CD4-positive, alpha-beta T cell (primary cell): ENCODE measurements around the gene LYPD1. TPM values are rescaled to one million over a fixed set of nuclear protein-coding genes. Genes with fewer than 3 reads are reported as not detected.

Experiments
- ATAC-seq: fragments of 200-7000 bp; cut with Tn5 transposase; one replicate; pipeline ENCODE4 v1.10.0; 2022; ENCODE audit warnings: mild to moderate bottlenecking; ENCODE audit not compliant: poor library complexity
- CTCF ChIA-PET: fragments of 350-600 bp; sonication (Branson Sonifier 250); formaldehyde crosslinking; loops from one replicate; lab custom pipeline; 2021; ENCODE audit warnings: antibody characterized with exemption, inconsistent platforms; lab: Charles Lee
- POLR2A ChIA-PET: fragments of 350-600 bp; sonication (Branson Sonifier 250); formaldehyde crosslinking; loops from one replicate; lab custom pipeline; 2021; ENCODE audit warnings: antibody characterized with exemption, inconsistent platforms; lab: Charles Lee
- DNase-seq, 14 experiments: peaks; one replicate each; pipeline ENCODE4 v3.0.0-alpha.2; 2013 to 2020; ENCODE audit warnings: mixed read lengths in 2 of 14
- H3K27ac ChIP-seq, 2 donors: one replicate each; pipeline versions ENCODE4 v1.5.1 to v1.7.0; 2013; ENCODE audit warnings: low read length in 2 of 2, low read depth in 1 of 2, mild to moderate bottlenecking in 1 of 2
- H3K27me3 ChIP-seq, 2 experiments: 1 replicate in 1 of 2; 2 replicates in 1 of 2; pipeline versions ENCODE4 v1.6.1 to v1.7.0; 2013; ENCODE audit warnings: low read length in 2 of 2, control low read depth in 1 of 2, mild to moderate bottlenecking in 1 of 2, moderate library complexity in 1 of 2; ENCODE audit not compliant: insufficient read depth in 2 of 2, control insufficient read depth in 1 of 2
- H3K36me3 ChIP-seq: one replicate; pipeline ENCODE4 v1.6.1; 2013; ENCODE audit warnings: low read length, control low read depth; ENCODE audit not compliant: insufficient read depth
- H3K4me1 ChIP-seq: one replicate; pipeline ENCODE4 v1.6.1; 2013; ENCODE audit warnings: low read length, control low read depth; ENCODE audit not compliant: insufficient read depth
- H3K4me3 ChIP-seq: one replicate; pipeline ENCODE4 v1.5.1; 2013; ENCODE audit warnings: mild to moderate bottlenecking, low read length, moderate library complexity
- H3K9me3 ChIP-seq, 2 experiments: 1 replicate in 1 of 2; 2 replicates in 1 of 2; pipeline versions ENCODE4 v1.6.1 to v1.7.0; 2013; ENCODE audit warnings: low read length in 2 of 2, mild to moderate bottlenecking in 2 of 2, control low read depth in 1 of 2, moderate library complexity in 1 of 2; ENCODE audit not compliant: control insufficient read depth in 1 of 2, insufficient read depth in 1 of 2
- H3K27ac Mint-ChIP-seq: one replicate; pipeline ENCODE4 v1.8.0; 2020; ENCODE audit warnings: mixed read lengths
- H3K27me3 Mint-ChIP-seq: one replicate; pipeline ENCODE4 v1.8.0; 2021; ENCODE audit warnings: mixed read lengths
- H3K36me3 Mint-ChIP-seq: one replicate; pipeline ENCODE4 v1.8.0; 2021; ENCODE audit warnings: low read depth, mixed read lengths
- H3K4me1 Mint-ChIP-seq: one replicate; pipeline ENCODE4 v1.8.0; 2021; ENCODE audit warnings: low read depth, mixed read lengths
- H3K4me3 Mint-ChIP-seq: one replicate; pipeline ENCODE4 v1.8.0; 2020; ENCODE audit warnings: mild to moderate bottlenecking, mixed read lengths
- H3K9me3 Mint-ChIP-seq: one replicate; pipeline ENCODE4 v1.8.0; 2020; ENCODE audit warnings: mixed read lengths
- CTCF ChIP-seq: fragments of 200-600 bp; IDR thresholded peaks from one replicate; pipeline ENCODE4 v1.8.0; 2022; ENCODE audit warnings: antibody characterized with exemption, mild to moderate bottlenecking
- intact Hi-C, 2 experiments: fragments of 100-400 bp; cut with DNase I in 1 of 2; cut with micrococcal nuclease in 1 of 2; formaldehyde crosslinking; loops; one replicate each; pipeline versions ENCODE4 v1.15.1 to v1.9.0; 2023 to 2025; cut with DNase I, micrococcal nuclease
- total RNA-seq, 174 experiments: library from RNA in 2 of 174; stranded (reverse) in 2 of 174; gene quantifications; one replicate each; pipeline ENCODE4 v1.2.3 and lab custom pipeline; 2021 to 2026

LYPD1 gene
- total RNA-seq, 2 experiments from 2014 or later, result not detected

- H3K4me3 Mint-ChIP-seq, result no peak overlapping the region
- no peaks in the 10 kb centered on the region for H3K4me1 Mint-ChIP-seq
- no peak for TF ChIP-seq CTCF
- Histone ChIP-seq H3K4me3 (no peak overlapping the region), H3K4me1 (no peaks in the 10 kb centered on the region), H3K27me3 (no peaks in the 10 kb centered on the region), H3K9me3 (peaks cover 0 to 5% of the 10 kb centered on the region in 2 experiments), H3K27ac (no peak overlapping the region), H3K36me3 (no peaks in the 10 kb centered on the region)
- CTCF ChIA-PET, result no interaction called here
- H3K27me3 Mint-ChIP-seq, result no peaks in the 10 kb centered on the region
- POLR2A ChIA-PET, result no interaction called here
- intact Hi-C loops, result no loop called here
- H3K36me3 Mint-ChIP-seq, result no peaks in the 10 kb centered on the region
- no peak for ATAC-seq
- peaks cover 3% of the 10 kb centered on the region for H3K9me3 Mint-ChIP-seq
- no peak for DNase-seq
- no peak overlapping the region for H3K27ac Mint-ChIP-seq
Measured at GRCh38 chr2:132605236-132606180, 64.5 kb downstream of the LYPD1 start.

DNA sequence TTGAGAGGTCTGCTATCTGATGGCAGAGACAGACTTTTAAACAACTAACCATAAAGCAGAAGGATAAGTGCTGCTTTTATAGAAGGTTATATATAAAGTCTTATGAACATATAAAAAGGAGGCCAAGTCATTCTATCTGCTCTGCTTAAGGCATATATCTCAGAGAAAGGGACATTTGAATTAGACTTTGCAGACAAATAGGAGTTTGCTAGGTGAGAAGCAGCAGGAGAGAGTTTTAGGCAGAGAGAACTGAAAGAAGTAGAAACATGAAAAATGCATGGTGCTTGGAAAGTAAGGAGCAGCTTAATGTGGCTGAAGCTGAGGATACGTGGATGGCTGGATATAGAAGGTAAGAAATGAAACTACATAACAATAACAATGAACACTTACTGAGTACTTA is 65.4 kb downstream of the LYPD1 start:
- Histone ChIP-seq H3K27me3 (no peaks in the 10 kb centered on the region), H3K4me1 (no peaks in the 10 kb centered on the region), H3K27ac (no peak overlapping the region), H3K4me3 (no peak overlapping the region), H3K36me3 (no peaks in the 10 kb centered on the region), H3K9me3 (peaks cover 0 to 5% of the 10 kb centered on the region in 2 experiments)
- no peaks in the 10 kb centered on the region for H3K36me3 Mint-ChIP-seq
- ChIA-PET POLR2A (no interaction called here), CTCF (no interaction called here)
- no peak overlapping the region for H3K27ac Mint-ChIP-seq
- DNase-seq (no peak), ATAC-seq (no peak)
- intact Hi-C loops, result no loop called here
- H3K27me3 Mint-ChIP-seq, result peaks cover 6% of the 10 kb centered on the region
- H3K4me1 Mint-ChIP-seq, result no peaks in the 10 kb centered on the region
- no peak for TF ChIP-seq CTCF
- H3K4me3 Mint-ChIP-seq, result no peak overlapping the region
- H3K9me3 Mint-ChIP-seq, result peaks cover 2% of the 10 kb centered on the region

DNA sequence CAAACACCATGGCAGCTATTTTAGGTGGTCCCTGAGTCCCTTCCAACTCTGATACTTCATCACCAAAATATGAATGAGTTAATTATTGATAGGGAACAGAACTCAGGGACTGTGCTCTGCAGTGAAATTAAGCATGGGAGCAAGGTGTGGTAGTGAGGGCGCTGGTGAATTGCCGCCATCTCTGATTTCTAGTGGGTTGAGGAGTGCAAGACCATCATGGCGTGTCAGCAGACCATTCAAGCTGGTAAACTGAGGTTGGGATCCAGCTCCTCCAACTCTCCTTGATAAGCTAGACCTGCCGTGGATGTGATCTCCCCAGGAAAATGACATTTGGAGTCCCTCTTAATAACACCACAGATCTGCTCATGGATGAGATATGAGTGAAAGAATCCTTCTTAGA is 70.4 kb downstream of the LYPD1 start:
- Mint-ChIP-seq H3K27ac (no peak overlapping the region), H3K36me3 (no peaks in the 10 kb centered on the region), H3K9me3 (peaks cover 6% of the 10 kb centered on the region), H3K27me3 (peaks cover 10% of the 10 kb centered on the region), H3K4me1 (no peaks in the 10 kb centered on the region), H3K4me3 (no peak overlapping the region)
- H3K27ac ChIP-seq, result no peak overlapping the region
- no peaks in the 10 kb centered on the region for H3K4me1 ChIP-seq
- ChIA-PET CTCF (no interaction called here), POLR2A (no interaction called here)
- ATAC-seq, result no peak
- no peaks in the 10 kb centered on the region for H3K27me3 ChIP-seq
- intact Hi-C loops, result no loop called here
- TF ChIP-seq CTCF, result no peak
- no peak for DNase-seq
- H3K9me3 ChIP-seq, result peaks cover 0 to 4% of the 10 kb centered on the region in 2 experiments
- H3K4me3 ChIP-seq, result no peak overlapping the region
- H3K36me3 ChIP-seq, result no peaks in the 10 kb centered on the region
